GM12872 (cell line): Measurements from ENCODE around the gene MCEMP1.

Experiments used
- TF ChIP-seq, protein P1 (sequence below): IDR thresholded peaks from 3 replicates; pipeline ENCODE4 v1.5.1; 2011; ENCODE audit warnings: low read depth, mild to moderate bottlenecking, low read length, moderate library complexity; ENCODE audit not compliant: insufficient read depth

The MCEMP1 gene

GRCh38 chr19:7658219-7658686, 18.6 kb upstream of the MCEMP1 start:
- TF ChIP-seq, protein P1, sequence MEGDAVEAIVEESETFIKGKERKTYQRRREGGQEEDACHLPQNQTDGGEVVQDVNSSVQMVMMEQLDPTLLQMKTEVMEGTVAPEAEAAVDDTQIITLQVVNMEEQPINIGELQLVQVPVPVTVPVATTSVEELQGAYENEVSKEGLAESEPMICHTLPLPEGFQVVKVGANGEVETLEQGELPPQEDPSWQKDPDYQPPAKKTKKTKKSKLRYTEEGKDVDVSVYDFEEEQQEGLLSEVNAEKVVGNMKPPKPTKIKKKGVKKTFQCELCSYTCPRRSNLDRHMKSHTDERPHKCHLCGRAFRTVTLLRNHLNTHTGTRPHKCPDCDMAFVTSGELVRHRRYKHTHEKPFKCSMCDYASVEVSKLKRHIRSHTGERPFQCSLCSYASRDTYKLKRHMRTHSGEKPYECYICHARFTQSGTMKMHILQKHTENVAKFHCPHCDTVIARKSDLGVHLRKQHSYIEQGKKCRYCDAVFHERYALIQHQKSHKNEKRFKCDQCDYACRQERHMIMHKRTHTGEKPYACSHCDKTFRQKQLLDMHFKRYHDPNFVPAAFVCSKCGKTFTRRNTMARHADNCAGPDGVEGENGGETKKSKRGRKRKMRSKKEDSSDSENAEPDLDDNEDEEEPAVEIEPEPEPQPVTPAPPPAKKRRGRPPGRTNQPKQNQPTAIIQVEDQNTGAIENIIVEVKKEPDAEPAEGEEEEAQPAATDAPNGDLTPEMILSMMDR = no peak

DNA sequence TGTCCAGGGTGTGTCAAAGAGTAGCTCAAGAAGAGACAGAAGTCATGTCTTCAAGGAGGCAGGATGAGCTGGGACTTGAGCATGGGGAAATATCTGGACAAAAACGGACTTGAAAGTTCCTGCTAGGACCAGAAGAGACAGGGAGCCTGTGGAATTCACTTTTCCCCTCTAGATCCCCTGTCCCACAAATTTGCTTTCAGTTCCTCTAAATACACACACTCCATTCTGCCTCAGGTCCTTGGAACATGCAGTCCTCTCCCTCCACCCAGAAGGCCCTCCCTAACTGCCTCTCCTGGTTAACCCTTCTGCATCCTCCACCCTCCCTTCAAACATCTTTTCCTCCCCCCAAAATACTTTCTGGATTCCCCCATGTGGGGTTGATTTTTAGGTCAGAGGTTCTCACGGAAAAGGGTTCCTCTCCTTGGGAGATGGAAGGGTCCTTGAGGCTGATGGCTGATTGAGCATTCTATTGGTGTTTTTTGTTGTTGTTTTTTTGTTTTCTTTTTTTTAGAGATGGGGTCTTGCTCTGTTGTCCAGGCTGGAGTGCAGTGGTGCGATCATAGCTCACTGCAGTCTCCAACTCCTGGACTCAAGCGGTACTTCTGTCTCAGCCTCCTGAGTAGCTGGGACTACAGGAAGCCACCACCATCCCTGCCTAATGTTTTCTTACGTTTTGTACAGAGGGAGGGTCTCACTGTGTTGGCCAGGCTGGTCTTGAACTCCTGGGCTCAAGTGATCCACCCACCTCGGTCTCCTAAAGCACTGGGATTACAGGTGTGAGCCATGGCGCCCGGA, 14.9 kb upstream of the MCEMP1 start:
- TF ChIP-seq, protein P1 = no peak

GRCh38 chr19:7662657-7663056, 14.2 kb upstream of the MCEMP1 start:
- TF ChIP-seq, protein P1 = no peak

DNA sequence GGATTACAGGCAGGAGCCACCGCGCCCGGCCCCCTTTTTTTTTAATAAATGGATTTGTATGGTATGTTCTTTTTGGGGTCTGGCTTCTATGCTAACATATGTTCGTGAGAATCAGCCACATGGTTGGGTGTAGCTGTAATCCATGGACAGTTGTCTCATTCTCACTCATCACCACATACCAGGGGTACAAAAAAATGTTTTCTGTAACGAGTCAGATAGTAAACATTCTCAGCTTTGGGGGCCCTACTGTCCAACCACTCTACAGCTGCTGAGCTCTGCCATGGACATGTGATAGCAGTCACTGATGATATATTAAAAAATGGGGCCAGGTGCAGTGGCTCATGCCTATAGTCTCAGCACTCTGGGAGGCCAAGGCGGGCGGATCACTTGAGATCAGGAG, 13.2 kb upstream of the MCEMP1 start:
- TF ChIP-seq, protein P1 = no peak

DNA sequence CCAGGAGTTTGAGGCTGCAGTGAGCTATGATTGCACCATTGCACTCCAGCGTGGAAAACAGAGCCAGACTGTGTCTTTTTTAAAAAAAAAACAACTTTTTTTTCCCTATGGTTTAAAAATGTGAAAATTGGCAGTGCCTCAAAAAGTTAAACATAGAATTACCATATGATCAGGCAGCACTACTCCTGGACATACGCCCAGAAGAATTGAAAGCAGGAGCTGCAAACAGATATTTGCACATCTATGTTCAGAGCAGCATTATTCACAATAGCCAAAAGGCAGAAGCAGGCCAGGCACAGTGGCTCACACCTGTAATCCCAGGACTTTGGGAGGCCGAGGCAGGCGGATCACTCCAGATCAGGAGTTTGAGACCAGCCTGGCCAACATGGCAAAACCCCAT, 11.8 kb upstream of the MCEMP1 start:
- TF ChIP-seq, protein P1 = no peak

DNA sequence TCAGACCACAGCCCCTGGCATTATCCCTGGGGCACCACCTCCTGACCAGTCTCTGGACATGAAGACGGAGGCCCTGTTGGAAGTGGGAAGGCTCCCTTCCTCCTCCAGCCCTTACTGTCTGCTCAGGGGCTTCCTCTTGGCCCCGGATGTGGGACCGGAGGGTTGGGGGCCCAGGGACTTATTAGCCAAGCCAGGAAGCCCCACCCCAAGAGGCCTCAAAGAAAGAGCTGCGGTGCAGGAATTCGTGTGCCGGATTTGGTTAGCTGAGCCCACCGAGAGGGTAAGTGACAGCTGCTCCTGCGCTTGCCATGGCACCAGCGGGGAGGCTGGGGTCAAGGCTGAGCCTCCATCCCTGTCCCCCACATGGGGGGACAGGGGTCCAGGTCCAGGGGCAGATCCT, 8.0 kb upstream of the MCEMP1 start, which contains the start of gene RETN:
RETN (plus strand) TSS at position 208 of the 400 bp plus-strand sequence. CDS start 278 bp downstream, outside the sequence.
- TF ChIP-seq, protein P1 = no peak

- TF ChIP-seq, protein P1 = no peak
These were observed 7.2 kb upstream of the MCEMP1 start for GRCh38 chr19:7669641-7670040.
